GM13976 (cell line): ENCODE measurements around the gene PREX1.

Experiments
- DNase-seq: peaks from one replicate; pipeline ENCODE4 v3.0.0; 2012; ENCODE audit warnings: low spot score
- CTCF ChIP-seq: IDR thresholded peaks from 2 replicates; pipeline ENCODE4 v1.5.1; 2012; ENCODE audit warnings: borderline replicate concordance, mild to moderate bottlenecking; ENCODE audit not compliant: insufficient read depth; ENCODE audit errors: extremely low read depth, missing control alignments, control extremely low read depth
- in situ Hi-C: fragments of 300-500 bp; cut with MboI; formaldehyde crosslinking; loops from one replicate; pipeline ENCODE4 v1.12.0; 2022; ENCODE audit warnings: low sequenced_read_pairs, mixed read lengths, inconsistent platforms; ENCODE audit not compliant: unreplicated experiment

The PREX1 gene

GRCh38 chr20:48574383-48574782 is 253.4 kb downstream of the PREX1 start:
- in situ Hi-C loops: no loop called here
- TF ChIP-seq CTCF: no peak
- no peak for DNase-seq
